Gastrocnemius medialis (tissue), 4 donors: ENCODE measurements around the gene ZNF18. TPM values are rescaled to one million over a fixed set of nuclear protein-coding genes. Genes with fewer than 3 reads are reported as not detected.
"Not testable (repeated sequence)": the region's sequence is repeated elsewhere in the genome, so short reads cannot be mapped to it uniquely, and the experiment has no call there.

Source experiments
- ATAC-seq, 2 donors: fragments of 150-250 bp; one replicate each; pipeline ENCODE4 v1.9.1; 2016
- DNase-seq, 2 donors: peaks; one replicate each; pipeline ENCODE4 v3.0.0-alpha.2; 2019
- H3K27ac ChIP-seq, 4 donors: fragments of 200-600 bp; sonication (generic); 1 replicate in 1 of 4; 2 replicates in 3 of 4; pipeline ENCODE4 v1.5.1; 2016 to 2018; ENCODE audit warnings: mild to moderate bottlenecking in 2 of 4, moderate library complexity in 1 of 4
- H3K27me3 ChIP-seq, 3 donors: fragments of 200-600 bp; sonication (generic) in 2 of 3; 1 replicate in 1 of 3; 2 replicates in 2 of 3; pipeline versions ENCODE4 v1.5.1 to v1.6.0; 2016 to 2019; ENCODE audit warnings: mild to moderate bottlenecking in 1 of 3, moderate library complexity in 1 of 3
- H3K36me3 ChIP-seq, 2 donors: fragments of 200-600 bp; sonication (generic) in 1 of 2; one replicate each; pipeline ENCODE4 v1.5.1; 2017 to 2018
- H3K4me1 ChIP-seq, 2 donors: fragments of 200-600 bp; sonication (generic) in 1 of 2; one replicate each; pipeline ENCODE4 v1.5.1; 2016 to 2017; ENCODE audit warnings: mild to moderate bottlenecking in 2 of 2
- H3K4me3 ChIP-seq, 4 donors: fragments of 200-600 bp; sonication (generic) in 3 of 4; 1 replicate in 1 of 4; 2 replicates in 3 of 4; pipeline ENCODE4 v1.5.1; 2016 to 2019; ENCODE audit warnings: mild to moderate bottlenecking in 2 of 4
- H3K9me3 ChIP-seq, 3 donors: fragments of 200-600 bp; sonication (generic) in 2 of 3; 1 replicate in 1 of 3; 2 replicates in 2 of 3; pipeline ENCODE4 v1.5.1; 2016 to 2019
- CTCF ChIP-seq, 5 experiments: fragments of 450-650 bp in 3 of 5; fragments of 200-600 bp in 2 of 5; sonication (generic) in 2 of 5; IDR thresholded peaks in 4 of 5; conservative IDR thresholded peaks in 1 of 5; 1 replicate in 4 of 5; 2 replicates in 1 of 5; pipeline ENCODE4 v1.5.1; 2016 to 2019; ENCODE audit warnings: antibody characterized with exemption in 5 of 5, mild to moderate bottlenecking in 3 of 5, moderate library complexity in 3 of 5
- POLR2A ChIP-seq, 2 donors: fragments of 450-650 bp; IDR thresholded peaks; one replicate each; pipeline ENCODE4 v1.6.1; 2017; ENCODE audit warnings: antibody characterized with exemption in 2 of 2, mild to moderate bottlenecking in 2 of 2, moderate library complexity in 2 of 2
- in situ Hi-C, 4 donors: fragments of 200-750 bp; cut with MboI; loops; one replicate each; pipeline versions ENCODE4 v1.15.0 to v1.8.0; 2017; ENCODE audit warnings: low sequenced_read_pairs in 4 of 4
- intact Hi-C: fragments of 100-400 bp; cut with DNase I; formaldehyde crosslinking; loops from one replicate; pipeline ENCODE4 v1.15.1; 2023; ENCODE audit warnings: low total_unique reads
- total RNA-seq, 4 donors: library from RNA; depleted of rRNA; stranded (reverse); fragments of >200 nt; gene quantifications; one replicate each; pipeline versions ENCODE4 v1.1.0 to v1.2.3, GENCODE V29; 2016

Gene ZNF18
- total RNA-seq, 4 donors from 2014 or later: 4.7 to 15.8 (median 7.8) TPM

GRCh38 chr17:11986179-11986941 lies 10.9 kb downstream of the ZNF18 start:
- intact Hi-C loops (no loop called here), in situ Hi-C loops (loop anchor here in 1 of 4 donors (25.0 kb wide), 1 partner anchor 1249 kb away; the partner anchor contains the start of gene TMEM220)
- ATAC-seq: peak; percentile 60 to 82
- Histone ChIP-seq H3K9me3 (no peaks in the 10 kb centered on the region), H3K27ac (peak overlapping the region in 1 of 4 donors; percentile 34), H3K36me3 (peaks cover 0 to 57% of the 10 kb centered on the region in 2 donors), H3K4me3 (peak overlapping the region in 1 of 4 donors; percentile 19), H3K27me3 (no peaks in the 10 kb centered on the region), H3K4me1 (peaks cover 0 to 5% of the 10 kb centered on the region in 2 donors)
- DNase-seq: peak; percentile 8 to 42
- TF ChIP-seq CTCF (IDR thresholded peaks at IDR 0.05 in 4 of 5, conservative IDR thresholded peaks at IDR 0.05 in 1 of 5) (no peak), POLR2A (IDR thresholded peaks at IDR 0.05) (no peak)

- intact Hi-C loops (no loop called here), in situ Hi-C loops (loop anchor here in 1 of 4 donors (25.0 kb wide), 1 partner anchor 1245 kb away; the partner anchor contains the start of gene TMEM220)
- H3K9me3 ChIP-seq: no peaks in the 10 kb centered on the region
- peaks cover 0 to 5% of the 10 kb centered on the region in 2 donors for H3K4me1 ChIP-seq
- peaks cover 0 to 52% of the 10 kb centered on the region in 2 donors for H3K36me3 ChIP-seq
- DNase-seq (no peak), ATAC-seq (no peak)
- H3K27me3 ChIP-seq: no peaks in the 10 kb centered on the region
- no peak overlapping the region for H3K27ac ChIP-seq
- no peak overlapping the region for H3K4me3 ChIP-seq
- TF ChIP-seq POLR2A (IDR thresholded peaks at IDR 0.05) (no peak), CTCF (IDR thresholded peaks at IDR 0.05 in 4 of 5, conservative IDR thresholded peaks at IDR 0.05 in 1 of 5) (no peak)
Measured at GRCh38 chr17:11981862-11982261, 15.4 kb downstream of the ZNF18 start.

GRCh38 chr17:11980813-11981212 lies 16.5 kb downstream of the ZNF18 start:
- TF ChIP-seq POLR2A (IDR thresholded peaks at IDR 0.05) (no peak), CTCF (IDR thresholded peaks at IDR 0.05 in 4 of 5, conservative IDR thresholded peaks at IDR 0.05 in 1 of 5) (no peak)
- intact Hi-C loops (no loop called here), in situ Hi-C loops (loop anchor here in 1 of 4 donors (25.0 kb wide), 1 partner anchor 1244 kb away; the partner anchor contains the start of gene TMEM220)
- H3K27ac ChIP-seq: no peak overlapping the region
- H3K27me3 ChIP-seq: no peaks in the 10 kb centered on the region
- no peak for DNase-seq
- no peak overlapping the region for H3K4me3 ChIP-seq
- no peaks in the 10 kb centered on the region for H3K4me1 ChIP-seq
- no peaks in the 10 kb centered on the region for H3K9me3 ChIP-seq
- no peak for ATAC-seq
- peaks cover 0 to 52% of the 10 kb centered on the region in 2 donors for H3K36me3 ChIP-seq

- no peak for TF ChIP-seq CTCF (IDR thresholded peaks at IDR 0.05 in 4 of 5, conservative IDR thresholded peaks at IDR 0.05 in 1 of 5)
- TF ChIP-seq POLR2A (IDR thresholded peaks at IDR 0.05): no peak
- Histone ChIP-seq H3K27ac (no peak overlapping the region), H3K4me3 (no peak overlapping the region), H3K36me3 (peaks cover 0 to 52% of the 10 kb centered on the region in 2 donors), H3K4me1 (no peaks in the 10 kb centered on the region), H3K27me3 (no peaks in the 10 kb centered on the region), H3K9me3 (no peaks in the 10 kb centered on the region)
- no peak for DNase-seq
- ATAC-seq: no peak
- intact Hi-C loops (no loop called here), in situ Hi-C loops (loop anchor here in 1 of 4 donors (25.0 kb wide), 1 partner anchor 1242 kb away; the partner anchor contains the start of gene TMEM220)
Measured at GRCh38 chr17:11979795-11980194, 17.5 kb downstream of the ZNF18 start.

- intact Hi-C loops, H3K36me3 ChIP-seq, H3K4me3 ChIP-seq, H3K27ac ChIP-seq, H3K27me3 ChIP-seq, DNase-seq, H3K4me1 ChIP-seq, H3K9me3 ChIP-seq, ATAC-seq, in situ Hi-C loops: not testable (repeated sequence)
Measured at GRCh38 chr17:11972741-11973140, 24.5 kb downstream of the ZNF18 start.
